ENCODE data around the gene TRIM9. TPM values are rescaled to one million over a fixed set of nuclear protein-coding genes. Genes with fewer than 3 reads are reported as not detected.
"Not testable (repeated sequence)": the region's sequence is repeated elsewhere in the genome, so short reads cannot be mapped to it uniquely, and the experiment has no call there.

TRIM9 gene
- total RNA-seq, 1 donor from 2014 or later, result 2.2 TPM

DNA sequence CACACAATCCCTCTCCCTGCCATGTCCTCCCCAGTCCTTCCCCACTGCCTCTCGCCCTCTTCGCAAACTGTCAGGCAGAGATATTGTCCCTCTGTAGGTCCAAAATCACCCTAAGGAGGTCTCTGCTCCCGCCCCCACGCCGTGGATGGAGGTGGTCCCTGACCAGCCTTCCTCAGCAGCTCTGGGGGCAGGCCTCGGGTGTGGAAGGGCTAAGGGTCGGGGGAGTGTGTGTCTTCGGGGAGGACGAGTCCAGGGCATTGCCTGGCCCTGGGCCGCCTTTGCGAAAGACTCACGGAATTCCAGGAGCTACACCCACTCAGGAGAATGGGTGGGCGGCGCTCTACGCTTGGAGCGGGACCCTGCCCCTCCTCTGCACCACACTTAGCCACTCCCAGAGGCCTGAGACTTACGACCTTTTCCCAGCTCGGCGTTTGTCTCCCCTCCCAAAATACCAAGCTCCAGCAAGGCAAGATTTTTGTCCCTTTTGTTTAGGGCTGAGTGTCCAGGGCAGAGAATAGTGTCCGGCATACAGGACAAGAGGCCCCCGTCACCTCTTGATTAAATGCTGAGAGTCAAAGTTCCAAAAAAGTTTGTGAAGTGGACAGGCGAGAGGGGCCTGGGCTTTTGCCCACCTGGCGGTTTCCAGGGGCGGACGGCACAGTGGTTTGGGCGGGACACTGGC, 151.5 kb downstream of the TRIM9 start:
- H3K4me1 ChIP-seq, result peaks cover 14% of the 10 kb centered on the region
- H3K27me3 ChIP-seq, result no peaks in the 10 kb centered on the region
- DNase-seq (ENCODE audit: extremely low spot score in 2 of 2), result no peak
- intact Hi-C loops (cut with DNase I), result loop anchor here (10.0 kb wide), 1 partner anchor 291 kb away; no protein-coding TSS in a partner anchor
- TF ChIP-seq, protein P1, sequence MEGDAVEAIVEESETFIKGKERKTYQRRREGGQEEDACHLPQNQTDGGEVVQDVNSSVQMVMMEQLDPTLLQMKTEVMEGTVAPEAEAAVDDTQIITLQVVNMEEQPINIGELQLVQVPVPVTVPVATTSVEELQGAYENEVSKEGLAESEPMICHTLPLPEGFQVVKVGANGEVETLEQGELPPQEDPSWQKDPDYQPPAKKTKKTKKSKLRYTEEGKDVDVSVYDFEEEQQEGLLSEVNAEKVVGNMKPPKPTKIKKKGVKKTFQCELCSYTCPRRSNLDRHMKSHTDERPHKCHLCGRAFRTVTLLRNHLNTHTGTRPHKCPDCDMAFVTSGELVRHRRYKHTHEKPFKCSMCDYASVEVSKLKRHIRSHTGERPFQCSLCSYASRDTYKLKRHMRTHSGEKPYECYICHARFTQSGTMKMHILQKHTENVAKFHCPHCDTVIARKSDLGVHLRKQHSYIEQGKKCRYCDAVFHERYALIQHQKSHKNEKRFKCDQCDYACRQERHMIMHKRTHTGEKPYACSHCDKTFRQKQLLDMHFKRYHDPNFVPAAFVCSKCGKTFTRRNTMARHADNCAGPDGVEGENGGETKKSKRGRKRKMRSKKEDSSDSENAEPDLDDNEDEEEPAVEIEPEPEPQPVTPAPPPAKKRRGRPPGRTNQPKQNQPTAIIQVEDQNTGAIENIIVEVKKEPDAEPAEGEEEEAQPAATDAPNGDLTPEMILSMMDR (IDR thresholded peaks at IDR 0.05), result no peak
- TF ChIP-seq POLR2AphosphoS5 (IDR thresholded peaks at IDR 0.05; ENCODE audit: insufficient read depth in 1 of 2, low read depth in 1 of 2) (peak in 1 of 2 donors; percentile 61), POLR2A (IDR thresholded peaks at IDR 0.05) (peak in 1 of 2 donors; percentile 20)
- no peaks in the 10 kb centered on the region for H3K9me3 ChIP-seq
- peak overlapping the region; percentile 79 to 92 for H3K4me3 ChIP-seq
- no peaks in the 10 kb centered on the region for H3K36me3 ChIP-seq
- H3K27ac ChIP-seq, result peak overlapping the region; percentile 90

DNA sequence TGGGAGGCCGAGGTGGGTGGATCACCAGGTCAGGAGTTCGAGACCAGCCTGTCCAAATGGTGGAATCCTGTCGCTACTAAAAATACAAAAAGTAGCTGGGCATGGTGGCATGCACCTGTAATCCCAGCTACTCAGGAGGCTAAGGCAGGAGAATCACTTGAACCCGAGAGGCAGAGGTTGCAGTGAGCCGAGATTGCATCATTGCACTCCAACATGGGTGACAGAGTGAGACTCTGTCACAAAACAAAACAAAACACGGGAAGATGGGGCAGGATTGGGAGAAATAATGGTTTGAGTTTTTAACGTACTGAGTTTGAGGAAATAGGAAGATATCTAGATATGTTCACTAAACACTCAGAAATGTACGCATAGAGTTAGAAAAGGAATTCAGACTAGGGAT, 153.3 kb downstream of the TRIM9 start:
- not testable (repeated sequence) for H3K27ac ChIP-seq; H3K36me3 ChIP-seq; H3K9me3 ChIP-seq; H3K4me3 ChIP-seq; H3K27me3 ChIP-seq; DNase-seq (ENCODE audit: extremely low spot score in 2 of 2)
- intact Hi-C loops (cut with DNase I), result loop anchor here (10.0 kb wide), 1 partner anchor 293 kb away; no protein-coding TSS in a partner anchor
- peaks cover 14% of the 10 kb centered on the region for H3K4me1 ChIP-seq

DNA sequence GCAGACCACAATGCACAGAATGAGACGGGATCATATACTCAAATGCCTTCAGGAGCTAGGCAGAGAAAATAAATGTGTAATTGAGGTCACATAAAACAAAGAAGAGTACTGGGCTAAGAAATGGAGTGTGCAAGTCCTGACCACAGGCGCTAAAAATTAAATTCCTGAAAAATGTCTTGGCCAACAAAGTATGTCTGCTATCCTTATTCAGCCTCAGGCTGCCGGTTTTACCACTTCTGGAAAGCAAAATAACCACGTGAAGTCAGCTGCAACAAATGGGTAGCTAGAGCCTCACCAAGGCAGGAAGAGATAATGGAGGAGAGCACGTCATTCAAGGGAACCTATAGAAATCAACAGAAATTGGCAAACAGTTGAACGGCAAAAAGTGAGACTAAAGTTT, 153.8 kb downstream of the TRIM9 start:
- Histone ChIP-seq H3K9me3 (no peaks in the 10 kb centered on the region), H3K27me3 (no peaks in the 10 kb centered on the region), H3K27ac (no peak overlapping the region), H3K36me3 (no peaks in the 10 kb centered on the region), H3K4me1 (peaks cover 14% of the 10 kb centered on the region), H3K4me3 (no peak overlapping the region)
- intact Hi-C loops (cut with DNase I), result loop anchor here (10.0 kb wide), 1 partner anchor 294 kb away; no protein-coding TSS in a partner anchor
- DNase-seq (ENCODE audit: extremely low spot score in 2 of 2), result no peak
- no peak for TF ChIP-seq POLR2A (IDR thresholded peaks at IDR 0.05)
- TF ChIP-seq POLR2AphosphoS5 (IDR thresholded peaks at IDR 0.05; ENCODE audit: insufficient read depth in 1 of 2, low read depth in 1 of 2), result no peak
- TF ChIP-seq, protein P1 (IDR thresholded peaks at IDR 0.05), result no peak

DNA sequence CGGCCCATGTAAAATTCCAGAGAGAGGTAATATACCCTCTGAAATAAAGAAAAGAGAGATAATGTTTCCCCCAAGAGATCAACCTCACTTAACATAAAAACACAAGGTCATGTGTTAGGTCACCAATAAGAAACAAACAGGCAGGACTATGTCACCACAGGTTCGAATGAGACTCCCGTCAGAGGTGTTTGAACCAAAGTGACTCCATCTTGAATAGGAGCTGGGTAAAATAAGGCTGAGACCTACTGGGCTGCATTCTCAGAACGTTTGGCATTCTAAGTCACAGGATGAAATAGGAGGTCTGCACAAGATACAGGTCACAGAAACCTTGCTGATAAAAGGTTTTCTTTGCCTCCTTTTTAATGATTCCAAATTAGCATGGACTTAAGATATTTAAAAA, 157.1 kb downstream of the TRIM9 start:
- TF ChIP-seq POLR2A (IDR thresholded peaks at IDR 0.05), result no peak
- no peaks in the 10 kb centered on the region for H3K9me3 ChIP-seq
- DNase-seq (ENCODE audit: extremely low spot score in 2 of 2), result no peak
- no peaks in the 10 kb centered on the region for H3K27me3 ChIP-seq
- no peak overlapping the region for H3K4me3 ChIP-seq
- peaks cover 0 to 8% of the 10 kb centered on the region in 2 donors for H3K36me3 ChIP-seq
- intact Hi-C loops (cut with DNase I), result no loop called here
- no peak overlapping the region for H3K27ac ChIP-seq
- peaks cover under 1% of the 10 kb centered on the region for H3K4me1 ChIP-seq

DNA sequence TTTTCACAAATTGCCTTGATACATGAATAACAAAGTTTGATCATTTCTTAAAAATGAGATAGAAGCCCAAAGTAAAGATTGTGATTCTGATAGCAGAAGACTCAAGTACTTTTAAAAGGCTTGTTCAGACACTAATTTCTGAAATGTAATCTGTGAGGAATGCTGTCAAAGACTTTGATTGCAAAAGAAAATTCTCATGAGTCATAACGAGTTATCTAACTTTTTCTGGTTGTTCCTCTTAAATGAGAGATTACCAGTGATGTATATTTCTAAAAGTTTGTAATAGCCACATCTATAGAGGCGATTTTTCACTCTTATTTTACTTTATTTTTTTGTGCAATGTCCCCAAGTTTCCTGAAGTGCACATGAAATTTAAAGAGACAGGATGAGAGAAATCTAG, 157.6 kb downstream of the TRIM9 start:
- no peaks in the 10 kb centered on the region for H3K4me1 ChIP-seq
- no peak overlapping the region for H3K27ac ChIP-seq
- no peak for DNase-seq (ENCODE audit: extremely low spot score in 2 of 2)
- no peak for TF ChIP-seq POLR2A (IDR thresholded peaks at IDR 0.05)
- TF ChIP-seq, protein P1 (IDR thresholded peaks at IDR 0.05), result no peak
- H3K9me3 ChIP-seq, result no peaks in the 10 kb centered on the region
- intact Hi-C loops (cut with DNase I), result no loop called here
- H3K4me3 ChIP-seq, result no peak overlapping the region
- peaks cover 0 to 13% of the 10 kb centered on the region in 2 donors for H3K36me3 ChIP-seq
- no peaks in the 10 kb centered on the region for H3K27me3 ChIP-seq

DNA sequence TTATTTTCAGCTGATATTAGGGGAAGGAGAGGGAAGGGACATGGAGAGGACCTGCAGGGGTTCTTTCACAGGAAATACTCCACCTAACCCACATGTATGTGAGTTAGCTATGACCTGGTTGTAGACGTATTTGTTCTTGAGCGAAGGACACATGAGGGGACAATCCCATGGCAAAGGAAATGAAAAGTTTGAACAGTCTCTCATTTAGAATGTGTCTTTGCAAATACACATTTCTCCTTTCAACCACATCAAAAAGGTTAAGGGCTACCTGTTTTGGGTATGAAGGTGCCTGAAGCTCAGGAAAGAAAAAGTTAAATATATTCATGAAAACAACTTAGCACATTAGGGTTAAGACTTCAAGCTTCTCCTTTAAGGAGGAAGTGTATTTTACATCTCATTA, 158.0 kb downstream of the TRIM9 start:
- no peak for DNase-seq (ENCODE audit: extremely low spot score in 2 of 2)
- no peak overlapping the region for H3K27ac ChIP-seq
- no peak overlapping the region for H3K4me3 ChIP-seq
- H3K27me3 ChIP-seq, result no peaks in the 10 kb centered on the region
- intact Hi-C loops (cut with DNase I), result no loop called here
- TF ChIP-seq POLR2AphosphoS5 (IDR thresholded peaks at IDR 0.05; ENCODE audit: insufficient read depth in 1 of 2, low read depth in 1 of 2), result no peak
- no peak for TF ChIP-seq POLR2A (IDR thresholded peaks at IDR 0.05)
- TF ChIP-seq, protein P1 (IDR thresholded peaks at IDR 0.05), result no peak
- no peaks in the 10 kb centered on the region for H3K9me3 ChIP-seq
- H3K4me1 ChIP-seq, result no peaks in the 10 kb centered on the region
- H3K36me3 ChIP-seq, result peaks cover 0 to 16% of the 10 kb centered on the region in 2 donors

All from vagina (tissue), 2 donors.